DLD1 (cell line): ENCODE results near the gene PPP2CA.

ENCODE experiments used
- in situ Hi-C: cut with HindIII; loops from 2 replicates; pipeline ENCODE4 v1.10.0; 2017; ENCODE audit warnings: low sequenced_read_pairs

Gene PPP2CA

DNA sequence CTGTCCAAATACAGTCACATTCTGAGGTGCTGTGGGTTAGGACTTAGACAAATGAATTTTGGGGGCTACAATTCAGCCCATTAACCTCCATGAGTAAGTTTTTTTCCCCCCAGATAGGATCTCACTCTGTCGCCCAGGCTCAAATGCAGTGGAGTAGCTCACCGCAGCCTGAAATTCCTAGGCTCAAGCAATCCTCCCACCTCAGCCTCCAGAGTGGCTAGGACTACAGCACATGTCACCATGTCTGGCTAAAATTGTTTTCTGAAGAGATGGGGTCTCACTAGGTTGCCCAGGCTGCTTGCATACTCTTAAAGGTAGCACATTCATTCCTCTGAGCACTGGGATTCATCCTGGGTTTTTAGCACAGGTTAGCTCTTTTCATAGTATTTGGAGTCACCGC lies 22.2 kb downstream of the PPP2CA start:
- in situ Hi-C loops, result no loop called here

DNA sequence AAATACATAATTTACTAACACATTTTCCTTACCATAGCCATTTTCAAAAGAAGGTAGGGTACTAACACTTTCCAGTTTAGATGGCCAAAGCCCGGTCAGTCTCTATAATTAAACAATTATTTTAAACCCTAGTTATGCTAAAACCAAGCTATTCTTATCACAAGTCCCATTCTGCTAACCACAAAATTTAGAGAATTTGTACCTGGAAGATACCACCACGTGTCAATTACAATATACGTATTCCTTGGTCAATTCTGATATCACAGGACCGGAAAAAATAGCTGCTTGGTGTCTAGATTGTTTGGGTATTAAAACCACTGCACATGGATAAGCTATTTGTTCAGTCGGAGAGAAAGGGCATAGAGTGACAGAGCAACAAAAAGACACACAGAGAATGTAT lies 30.2 kb downstream of the PPP2CA start:
- in situ Hi-C loops, result no loop called here

DNA sequence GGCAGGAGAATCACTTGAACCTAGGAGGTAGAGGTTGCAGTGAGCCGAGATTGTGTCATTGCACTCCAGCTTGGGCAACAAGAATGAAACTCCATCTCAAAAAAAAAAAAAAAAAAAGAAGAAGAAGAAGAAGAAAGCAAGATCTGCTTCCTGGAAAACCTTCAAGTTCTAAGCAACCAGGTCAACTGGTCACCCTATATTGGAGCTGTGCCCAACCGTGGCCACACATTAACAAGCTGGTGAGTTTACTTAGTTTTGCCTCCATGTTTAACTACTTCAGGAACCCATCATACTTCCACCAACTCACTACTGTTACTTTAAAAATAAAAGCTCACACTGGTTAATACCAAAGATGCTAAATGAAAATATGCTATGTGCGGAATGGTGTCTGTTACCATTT lies 36.8 kb downstream of the PPP2CA start:
- in situ Hi-C loops, result no loop called here

GRCh38 chr5:134188092-134188491 lies 37.8 kb downstream of the PPP2CA start:
- in situ Hi-C loops, result no loop called here

DNA sequence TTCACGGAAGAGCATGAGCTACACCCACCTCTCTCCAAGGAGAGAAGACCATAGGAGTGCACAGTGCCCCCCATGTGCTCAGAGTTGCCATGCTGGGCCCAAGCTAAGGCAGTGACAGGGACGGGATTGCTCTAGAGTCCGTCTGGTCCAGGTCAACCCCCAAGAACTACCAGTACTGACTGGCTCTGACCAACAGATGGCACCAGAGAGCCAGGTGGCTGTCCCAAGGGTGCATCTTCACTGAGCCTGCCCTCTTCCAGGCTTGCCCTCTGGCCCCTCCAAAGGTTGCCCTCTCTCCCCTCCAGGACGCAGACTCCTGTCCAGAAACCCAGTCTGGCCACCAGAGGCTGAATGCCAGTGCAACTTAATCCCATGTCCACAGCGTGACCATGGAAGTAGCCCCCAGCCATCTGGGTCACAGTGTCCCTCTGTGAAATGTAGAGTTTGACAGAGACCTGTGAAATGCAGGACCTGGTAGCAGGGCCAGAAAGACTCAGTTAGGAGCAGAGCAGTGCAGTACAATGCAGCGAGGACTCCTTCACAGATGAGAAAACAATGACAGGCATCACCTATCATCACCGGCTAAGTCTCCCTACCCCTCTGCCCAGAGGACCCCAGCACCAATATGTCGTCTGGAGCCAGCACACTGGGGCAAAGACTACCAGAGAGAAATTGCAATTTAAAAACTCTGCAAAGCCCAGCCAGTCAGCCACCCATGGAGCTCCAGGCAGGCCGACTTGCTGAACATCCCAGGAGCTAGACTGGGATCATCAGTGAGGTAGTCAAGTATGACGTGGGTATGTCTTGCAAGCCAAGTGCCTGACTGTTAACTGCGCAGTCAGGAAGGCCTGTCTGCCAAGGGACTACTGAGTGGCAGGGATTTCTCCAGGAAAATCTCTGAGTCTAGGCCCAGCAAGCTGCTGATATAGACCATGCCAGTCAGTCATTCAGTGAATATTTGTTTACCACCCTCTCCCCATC lies 41.4 kb downstream of the PPP2CA start:
- in situ Hi-C loops, result no loop called here

- in situ Hi-C loops, result no loop called here
Observed at GRCh38 chr5:134183481-134183880, 42.4 kb downstream of the PPP2CA start.

DNA sequence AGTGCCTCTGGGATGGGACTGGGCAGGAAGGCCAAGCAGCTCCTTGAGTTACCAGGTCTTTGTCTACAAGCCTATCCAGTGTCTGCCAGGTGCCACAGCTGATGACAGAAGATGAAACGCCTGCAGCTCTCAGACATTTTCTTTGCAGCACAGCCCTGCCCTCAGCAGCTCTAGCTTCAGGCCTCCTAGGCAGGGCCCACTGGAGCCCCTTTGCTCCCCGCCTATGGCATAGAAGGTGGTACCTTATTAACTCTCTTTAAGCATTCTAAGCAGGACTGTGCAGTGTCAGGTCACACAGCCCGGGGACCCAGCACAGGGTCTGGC lies 47.8 kb downstream of the PPP2CA start:
- in situ Hi-C loops, result no loop called here

GRCh38 chr5:134177369-134178095 lies 48.3 kb downstream of the PPP2CA start:
- in situ Hi-C loops, result no loop called here

- in situ Hi-C loops, result no loop called here
Observed at GRCh38 chr5:134176511-134177368, 49.1 kb downstream of the PPP2CA start, which contains the start of gene SKP1. SKP1 (minus strand) TSS chr5:134176950; CDS start chr5:134174022, 2,928 bp downstream.

DNA sequence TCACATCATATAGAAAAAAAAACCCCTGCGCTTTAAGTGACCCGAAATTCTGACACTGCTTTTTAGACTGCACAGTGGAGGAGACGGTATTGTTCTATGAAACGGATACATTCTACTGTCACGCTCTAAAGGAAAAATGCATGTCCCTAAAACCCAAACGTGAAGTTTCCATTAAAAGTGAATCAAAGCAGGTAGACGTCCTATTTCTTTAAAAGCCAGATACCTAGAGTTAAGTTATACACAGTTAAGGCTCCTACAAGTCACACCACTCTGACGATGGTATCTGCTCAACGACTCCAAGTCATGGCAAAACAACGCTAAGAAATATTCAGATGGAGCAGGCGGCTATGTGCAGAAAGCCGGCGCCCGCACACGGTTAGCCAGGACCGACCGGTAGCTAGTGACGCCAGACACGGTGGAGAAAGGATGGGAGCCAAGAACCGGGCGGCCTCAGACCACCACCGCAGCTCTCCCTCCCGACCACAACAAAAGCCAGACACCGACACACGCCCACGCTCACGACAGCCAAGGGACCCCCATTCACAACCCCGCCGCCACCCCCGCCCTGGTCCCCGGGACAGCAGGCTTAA lies 49.9 kb downstream of the PPP2CA start:
- in situ Hi-C loops, result no loop called here

DNA sequence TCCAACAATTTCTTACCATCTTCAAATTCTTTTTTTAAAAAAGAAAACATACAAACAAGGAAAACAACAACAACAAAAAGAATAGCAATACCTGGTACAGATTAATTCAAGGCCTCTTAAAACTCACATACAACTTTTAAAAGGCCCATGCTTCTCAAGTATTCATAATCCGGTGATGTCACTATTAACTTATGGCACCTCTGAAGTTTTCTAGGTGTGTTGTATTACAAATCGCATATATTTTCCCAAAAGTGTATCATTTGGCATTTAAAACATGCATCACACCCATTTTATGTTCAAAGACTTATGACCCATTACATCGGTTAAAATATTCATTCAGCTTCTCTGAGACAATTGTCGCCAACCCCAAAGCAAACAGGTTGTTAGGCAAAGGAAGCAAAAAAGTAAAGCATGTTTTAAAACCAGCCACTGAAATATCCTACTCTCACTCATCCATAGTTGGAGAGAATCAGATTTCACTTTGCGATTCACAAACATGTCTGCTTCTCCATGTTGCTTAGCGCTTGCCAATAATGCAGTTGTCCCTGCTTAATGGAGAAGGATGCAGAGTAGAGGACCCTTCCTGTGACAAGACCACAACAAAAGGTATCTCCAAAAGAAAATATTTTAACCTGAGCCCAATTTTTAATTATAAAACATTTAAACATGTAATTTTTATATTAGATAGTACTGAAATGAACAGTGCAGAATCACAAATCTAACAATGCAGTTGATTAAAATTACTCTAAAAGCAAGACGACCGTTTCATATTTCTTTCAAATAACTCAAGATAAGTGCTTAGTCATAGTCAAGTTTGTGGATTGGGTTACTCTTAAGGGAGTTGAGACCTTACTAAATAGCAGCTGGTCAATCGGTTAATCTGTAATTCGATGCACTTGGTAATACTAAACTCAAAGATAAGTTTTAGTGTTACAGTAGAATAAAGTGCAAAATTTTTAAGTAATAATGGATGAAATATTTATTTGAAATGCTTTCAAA lies 50.7 kb downstream of the PPP2CA start:
- in situ Hi-C loops, result loop anchor here (5.0 kb wide), 1 partner anchor 92 kb away; no protein-coding TSS in a partner anchor

DNA sequence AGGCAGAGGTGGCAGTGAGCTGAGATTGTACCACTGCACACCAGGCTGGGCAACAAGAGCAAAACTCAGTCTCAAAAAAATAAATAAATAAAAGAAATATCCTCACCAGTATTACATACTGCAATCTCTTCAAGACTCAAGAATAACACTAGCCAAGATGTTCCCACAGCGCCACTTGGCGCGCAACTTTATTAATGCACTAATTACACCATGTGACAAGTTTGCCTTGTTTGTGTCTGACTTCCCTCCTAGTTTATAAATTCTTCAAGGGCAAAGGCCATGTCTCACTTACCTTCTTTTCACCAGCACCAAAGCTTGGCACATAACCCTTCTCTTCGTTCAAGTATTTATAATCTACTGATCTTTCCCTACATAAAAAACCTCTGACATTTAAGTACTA lies 53.9 kb downstream of the PPP2CA start:
- in situ Hi-C loops, result loop anchor here (5.0 kb wide), 1 partner anchor 95 kb away; no protein-coding TSS in a partner anchor

DNA sequence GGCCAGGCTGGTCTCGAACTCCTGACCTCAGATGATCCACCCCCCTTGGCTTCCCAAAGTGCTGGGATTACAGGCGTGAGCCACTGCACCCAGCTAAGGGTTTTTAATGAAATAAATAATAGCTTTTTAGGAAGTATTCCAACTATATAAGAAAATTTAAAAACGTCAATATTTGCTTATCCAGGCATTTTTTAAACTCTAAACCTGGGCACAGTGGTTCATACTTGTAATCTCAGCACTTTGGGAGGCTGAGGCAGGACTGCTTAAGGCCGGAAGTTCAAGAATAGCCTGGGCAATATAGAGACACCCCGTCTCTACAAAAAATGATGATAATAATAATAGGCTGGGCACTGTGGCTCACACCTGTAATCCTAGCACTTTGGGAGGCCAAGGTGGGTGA lies 63.3 kb downstream of the PPP2CA start:
- in situ Hi-C loops, result no loop called here

- in situ Hi-C loops, result no loop called here
Observed at GRCh38 chr5:134161513-134162395, 64.1 kb downstream of the PPP2CA start.

- in situ Hi-C loops, result loop anchor here (10.0 kb wide), 2 partner anchors 109 to 169 kb away; no protein-coding TSS in a partner anchor
Observed at GRCh38 chr5:134153657-134154056, 72.2 kb downstream of the PPP2CA start.

DNA sequence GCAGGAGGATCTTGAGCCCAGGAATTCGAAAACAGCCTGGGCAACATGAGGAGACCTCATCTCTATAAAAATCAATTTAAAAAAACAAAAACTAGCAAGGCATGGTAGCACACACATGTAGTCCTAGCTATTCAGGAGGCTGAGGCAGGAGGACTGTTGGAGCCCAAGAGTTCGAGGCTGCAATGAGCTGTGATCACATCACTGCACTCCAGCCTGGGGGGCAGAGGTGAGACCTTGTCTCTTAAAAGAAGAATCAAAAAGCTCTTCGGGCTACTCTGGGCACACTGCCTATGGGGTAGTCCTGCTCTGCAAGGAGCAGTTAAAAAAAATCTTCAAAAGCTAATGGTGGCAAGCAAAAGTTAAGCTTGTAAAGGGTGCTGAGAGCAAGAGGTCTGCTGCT lies 72.6 kb downstream of the PPP2CA start:
- in situ Hi-C loops, result loop anchor here (10.0 kb wide), 2 partner anchors 108 to 168 kb away; no protein-coding TSS in a partner anchor

DNA sequence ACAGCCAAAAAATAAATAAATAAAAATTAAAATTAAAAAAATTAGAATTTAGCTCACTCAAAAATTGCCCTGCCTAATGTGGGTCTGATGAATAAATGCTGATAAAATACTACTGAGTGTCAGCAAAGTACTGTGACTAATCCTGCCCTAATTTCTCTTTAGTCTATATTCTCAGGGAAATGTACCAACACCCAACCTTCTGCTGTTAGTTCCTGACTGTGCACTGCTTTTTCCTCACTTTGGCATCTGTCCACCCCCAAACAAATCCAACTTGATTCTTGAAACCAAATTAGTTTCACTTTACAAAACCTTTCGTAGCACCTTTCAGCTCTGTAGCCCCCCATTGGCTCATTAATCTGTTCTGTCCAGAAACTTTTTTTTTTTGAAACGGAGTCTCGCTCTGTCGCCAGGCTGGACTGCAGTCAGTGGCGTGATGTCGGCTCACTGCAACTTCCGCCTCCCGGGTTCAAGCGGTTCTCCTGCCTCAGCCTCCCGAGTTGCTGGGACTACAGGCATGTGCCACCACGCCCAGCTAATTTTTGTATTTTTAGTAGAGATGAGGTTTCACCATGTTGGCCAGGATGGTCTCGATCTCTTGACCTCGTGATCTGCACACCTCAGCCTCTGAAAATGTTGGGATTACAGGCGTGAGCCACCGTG lies 73.6 kb downstream of the PPP2CA start:
- in situ Hi-C loops, result loop anchor here (10.0 kb wide), 2 partner anchors 108 to 168 kb away; no protein-coding TSS in a partner anchor
